ENCODE measurements around the gene ADAP1. TPM values are rescaled to one million over a fixed set of nuclear protein-coding genes. Genes with fewer than 3 reads are reported as not detected.
A peak's percentile ranks its signal among the peaks of the same experiment; 100 is the strongest.
"Not testable (repeated sequence)": the region's sequence is repeated elsewhere in the genome, so short reads cannot be mapped to it uniquely, and the experiment has no call there.

ADAP1 gene
- polyA plus RNA-seq, 1 donor = 62.0 TPM

DNA sequence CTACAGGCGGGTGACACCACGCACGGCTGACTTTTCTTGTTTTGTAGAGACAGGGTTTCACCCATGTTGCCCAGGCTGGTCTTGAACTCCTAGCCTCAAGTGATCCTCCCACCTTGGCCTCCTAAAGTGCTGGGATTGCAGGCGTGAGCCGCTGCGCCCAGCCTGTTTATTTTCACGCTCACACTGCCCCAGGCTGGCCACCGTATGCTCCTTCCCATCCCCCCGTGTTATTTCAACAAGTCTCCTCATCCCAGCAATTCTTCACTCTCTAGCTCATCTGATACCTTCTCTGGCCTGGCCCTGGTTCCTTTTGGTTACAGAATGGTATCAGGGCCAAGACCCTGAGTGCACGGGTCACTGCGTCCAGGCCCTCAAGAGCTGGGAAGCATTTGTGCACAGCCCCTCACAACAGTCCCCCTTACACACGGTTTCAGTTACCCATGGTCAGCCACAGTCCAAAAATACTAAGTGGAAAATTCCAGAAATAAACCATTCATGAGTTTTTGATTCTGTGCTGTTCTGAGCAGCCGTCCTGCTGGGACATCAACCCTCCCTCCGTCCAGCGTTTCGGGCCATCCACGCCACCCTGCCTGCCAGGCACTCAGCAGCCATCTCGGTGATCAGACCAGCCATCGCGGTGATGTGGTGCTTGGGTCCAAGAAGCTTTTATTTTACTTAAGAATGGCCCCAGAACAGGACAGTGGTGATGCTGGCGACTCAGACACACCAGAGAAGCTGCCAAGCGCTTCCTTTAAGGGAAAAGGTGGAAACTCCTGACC, 12.0 kb upstream of the ADAP1 start:
- DNase-seq = no peak
- Histone ChIP-seq H3K27me3 (ENCODE audit: control insufficient read depth, insufficient read depth, low read length) (peaks cover 2% of the 10 kb centered on the region), H3K36me3 (ENCODE audit: control insufficient read depth, insufficient read depth, low read length) (peaks cover 50% of the 10 kb centered on the region), H3K27ac (ENCODE audit: low read length) (no peak overlapping the region), H3K4me1 (ENCODE audit: control insufficient read depth, insufficient read depth, low read length) (peaks cover 33% of the 10 kb centered on the region), H3K9me3 (ENCODE audit: control insufficient read depth, low read depth, low read length) (peaks cover 18% of the 10 kb centered on the region), H3K4me3 (ENCODE audit: low read length) (no peak overlapping the region)
- 83% methylated on average over 1 of the region's 22 CpGs for WGBS (ENCODE audit: insufficient coverage, low lambda C conversion rate)

GRCh38 chr7:964401-965231, 10.1 kb upstream of the ADAP1 start:
- peaks cover 3% of the 10 kb centered on the region for H3K27me3 ChIP-seq (ENCODE audit: control insufficient read depth, insufficient read depth, low read length)
- no CpG with 5 or more reads among the region's 27 CpGs for WGBS (ENCODE audit: insufficient coverage, low lambda C conversion rate)
- H3K4me3 ChIP-seq (ENCODE audit: low read length) = no peak overlapping the region
- H3K36me3 ChIP-seq (ENCODE audit: control insufficient read depth, insufficient read depth, low read length) = peaks cover 35% of the 10 kb centered on the region
- peaks cover 18% of the 10 kb centered on the region for H3K9me3 ChIP-seq (ENCODE audit: control insufficient read depth, low read depth, low read length)
- peaks cover 27% of the 10 kb centered on the region for H3K4me1 ChIP-seq (ENCODE audit: control insufficient read depth, insufficient read depth, low read length)
- H3K27ac ChIP-seq (ENCODE audit: low read length) = peak overlapping the region; percentile 72
- DNase-seq = peak; percentile 69 to 77

- Histone ChIP-seq H3K4me1 (ENCODE audit: control insufficient read depth, insufficient read depth, low read length) (peaks cover 25% of the 10 kb centered on the region), H3K4me3 (ENCODE audit: low read length) (no peak overlapping the region), H3K9me3 (ENCODE audit: control insufficient read depth, low read depth, low read length) (peaks cover 18% of the 10 kb centered on the region), H3K36me3 (ENCODE audit: control insufficient read depth, insufficient read depth, low read length) (peaks cover 26% of the 10 kb centered on the region), H3K27me3 (ENCODE audit: control insufficient read depth, insufficient read depth, low read length) (peaks cover 3% of the 10 kb centered on the region), H3K27ac (ENCODE audit: low read length) (no peak overlapping the region)
- DNase-seq = no peak
- no CpG with 5 or more reads among the region's 37 CpGs for WGBS (ENCODE audit: insufficient coverage, low lambda C conversion rate)
These were observed 9.0 kb upstream of the ADAP1 start for GRCh38 chr7:963236-964078.

DNA sequence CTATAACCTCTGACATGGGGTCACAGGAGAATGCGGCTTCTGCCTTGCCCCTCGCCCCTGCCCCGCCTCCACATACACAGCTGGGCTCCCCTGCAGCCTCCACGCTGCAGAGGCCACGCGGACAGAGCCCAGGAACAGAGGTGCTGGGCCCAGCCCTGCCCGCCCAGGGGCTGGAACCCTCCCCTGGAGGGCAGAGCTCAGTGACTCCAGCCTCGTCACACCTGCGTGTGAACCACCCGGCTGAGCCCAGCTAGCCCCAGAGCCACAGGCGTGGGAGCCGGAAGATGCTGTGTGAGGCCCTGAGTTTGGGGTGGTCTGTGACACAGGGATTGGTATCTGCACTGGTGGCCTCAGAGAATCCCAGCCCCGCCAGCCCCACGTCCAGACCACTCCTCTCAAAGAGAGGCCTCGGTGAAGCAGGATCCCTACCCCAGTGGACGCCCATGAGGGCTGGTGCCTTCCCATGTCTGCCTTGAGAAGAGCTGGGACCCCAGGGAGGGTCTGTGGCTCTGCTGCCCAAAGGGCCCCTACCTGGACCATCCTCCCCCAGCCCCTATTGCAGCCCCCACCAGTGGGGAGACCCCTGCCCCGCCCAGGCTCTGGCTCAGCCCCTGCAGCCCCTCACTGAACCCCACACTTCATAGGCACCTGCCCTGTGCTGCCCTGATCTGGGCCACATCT, 8.1 kb upstream of the ADAP1 start:
- no peak overlapping the region for H3K27ac ChIP-seq (ENCODE audit: low read length)
- peaks cover 17% of the 10 kb centered on the region for H3K9me3 ChIP-seq (ENCODE audit: control insufficient read depth, low read depth, low read length)
- H3K4me1 ChIP-seq (ENCODE audit: control insufficient read depth, insufficient read depth, low read length) = peaks cover 32% of the 10 kb centered on the region
- no peak for DNase-seq
- no CpG with 5 or more reads among the region's 17 CpGs for WGBS (ENCODE audit: insufficient coverage, low lambda C conversion rate)
- no peak overlapping the region for H3K4me3 ChIP-seq (ENCODE audit: low read length)
- peaks cover 3% of the 10 kb centered on the region for H3K27me3 ChIP-seq (ENCODE audit: control insufficient read depth, insufficient read depth, low read length)
- H3K36me3 ChIP-seq (ENCODE audit: control insufficient read depth, insufficient read depth, low read length) = peaks cover 17% of the 10 kb centered on the region

- H3K9me3 ChIP-seq (ENCODE audit: control insufficient read depth, low read depth, low read length) = peaks cover 14% of the 10 kb centered on the region
- H3K36me3 ChIP-seq (ENCODE audit: control insufficient read depth, insufficient read depth, low read length) = peaks cover 9% of the 10 kb centered on the region
- no peak overlapping the region for H3K27ac ChIP-seq (ENCODE audit: low read length)
- H3K27me3 ChIP-seq (ENCODE audit: control insufficient read depth, insufficient read depth, low read length) = peaks cover 3% of the 10 kb centered on the region
- 80% methylated on average over 1 of the region's 37 CpGs for WGBS (ENCODE audit: insufficient coverage, low lambda C conversion rate)
- H3K4me3 ChIP-seq (ENCODE audit: low read length) = no peak overlapping the region
- DNase-seq = no peak
- H3K4me1 ChIP-seq (ENCODE audit: control insufficient read depth, insufficient read depth, low read length) = peaks cover 32% of the 10 kb centered on the region
These were observed 7.3 kb upstream of the ADAP1 start for GRCh38 chr7:961546-962400.

DNA sequence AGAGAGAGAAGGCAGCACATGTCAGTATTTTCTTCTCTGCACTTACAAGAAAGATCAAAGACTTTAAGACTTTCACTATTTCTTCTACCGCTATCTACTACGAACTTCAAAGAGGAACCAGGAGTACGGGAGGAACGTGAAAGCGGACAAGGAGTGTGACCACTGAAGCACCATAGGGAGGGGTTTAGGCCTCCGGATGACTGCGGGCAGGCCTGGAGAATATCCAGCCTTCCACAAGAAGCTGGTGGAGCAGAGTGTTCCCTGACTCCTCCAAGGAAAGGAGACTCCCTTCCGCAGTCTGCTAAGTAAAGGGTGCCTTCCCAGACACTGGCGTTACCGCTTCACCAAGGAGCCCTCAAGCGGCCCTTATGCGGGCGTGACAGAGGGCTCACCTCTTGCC, 6.5 kb upstream of the ADAP1 start:
- not testable (repeated sequence) for H3K27me3 ChIP-seq (ENCODE audit: control insufficient read depth, insufficient read depth, low read length); H3K27ac ChIP-seq (ENCODE audit: low read length); H3K36me3 ChIP-seq (ENCODE audit: control insufficient read depth, insufficient read depth, low read length); H3K4me3 ChIP-seq (ENCODE audit: low read length); DNase-seq
- Histone ChIP-seq H3K9me3 (ENCODE audit: control insufficient read depth, low read depth, low read length) (peaks cover 14% of the 10 kb centered on the region), H3K4me1 (ENCODE audit: control insufficient read depth, insufficient read depth, low read length) (peaks cover 32% of the 10 kb centered on the region)
- no CpG with 5 or more reads among the region's 13 CpGs for WGBS (ENCODE audit: insufficient coverage, low lambda C conversion rate)

GRCh38 chr7:960269-960871, 5.9 kb upstream of the ADAP1 start:
- Histone ChIP-seq H3K27me3 (ENCODE audit: control insufficient read depth, insufficient read depth, low read length) (peaks cover 3% of the 10 kb centered on the region), H3K4me3 (ENCODE audit: low read length) (no peak overlapping the region), H3K4me1 (ENCODE audit: control insufficient read depth, insufficient read depth, low read length) (peaks cover 32% of the 10 kb centered on the region), H3K36me3 (ENCODE audit: control insufficient read depth, insufficient read depth, low read length) (no peaks in the 10 kb centered on the region), H3K27ac (ENCODE audit: low read length) (no peak overlapping the region), H3K9me3 (ENCODE audit: control insufficient read depth, low read depth, low read length) (peaks cover 14% of the 10 kb centered on the region)
- 100% methylated on average over 5 of the region's 31 CpGs for WGBS (ENCODE audit: insufficient coverage, low lambda C conversion rate)
- DNase-seq = peak in 1 of 2 donors; percentile 53

- WGBS (ENCODE audit: insufficient coverage, low lambda C conversion rate) = no CpG with 5 or more reads among the region's 10 CpGs
- not testable (repeated sequence) for H3K36me3 ChIP-seq (ENCODE audit: control insufficient read depth, insufficient read depth, low read length); H3K27ac ChIP-seq (ENCODE audit: low read length); H3K27me3 ChIP-seq (ENCODE audit: control insufficient read depth, insufficient read depth, low read length); DNase-seq; H3K4me3 ChIP-seq (ENCODE audit: low read length)
- Histone ChIP-seq H3K9me3 (ENCODE audit: control insufficient read depth, low read depth, low read length) (peaks cover 18% of the 10 kb centered on the region), H3K4me1 (ENCODE audit: control insufficient read depth, insufficient read depth, low read length) (peaks cover 31% of the 10 kb centered on the region)
These were observed 5.3 kb upstream of the ADAP1 start for GRCh38 chr7:959740-960139.

- DNase-seq = no peak
- peaks cover 3% of the 10 kb centered on the region for H3K27me3 ChIP-seq (ENCODE audit: control insufficient read depth, insufficient read depth, low read length)
- H3K36me3 ChIP-seq (ENCODE audit: control insufficient read depth, insufficient read depth, low read length) = no peaks in the 10 kb centered on the region
- WGBS (ENCODE audit: insufficient coverage, low lambda C conversion rate) = 100% methylated on average over 1 of the region's 20 CpGs
- peaks cover 18% of the 10 kb centered on the region for H3K9me3 ChIP-seq (ENCODE audit: control insufficient read depth, low read depth, low read length)
- no peak overlapping the region for H3K27ac ChIP-seq (ENCODE audit: low read length)
- H3K4me1 ChIP-seq (ENCODE audit: control insufficient read depth, insufficient read depth, low read length) = peaks cover 27% of the 10 kb centered on the region
- no peak overlapping the region for H3K4me3 ChIP-seq (ENCODE audit: low read length)
These were observed 4.8 kb upstream of the ADAP1 start for GRCh38 chr7:959271-959670.

All from large intestine (tissue), 3 donors.